Panc1 (cell line): ENCODE data around the gene STX12. TPM values are rescaled to one million over a fixed set of nuclear protein-coding genes. Genes with fewer than 3 reads are reported as not detected.

Experiments used
- ATAC-seq: fragments of 200-7000 bp; cut with Tn5 transposase; 2 replicates; pipeline ENCODE4 v1.9.1; 2020; ENCODE audit warnings: mild to moderate bottlenecking, moderate library complexity
- BruUV-seq: library from RNA; stranded (reverse); fragments of 400-500 nt; replicated peaks from 2 replicates; lab custom pipeline; 2021; lab: Mats Ljungman, UMichigan
- CTCF ChIA-PET: fragments of 300-600 bp; sonication (Branson Sonifier 250); formaldehyde crosslinking; loops from one replicate; lab custom pipeline; 2022; ENCODE audit warnings: antibody characterized with exemption; lab: Charles Lee
- POLR2A ChIA-PET: fragments of 300-600 bp; sonication (Branson Sonifier 250); formaldehyde crosslinking; loops from one replicate; lab custom pipeline; 2022; ENCODE audit warnings: antibody characterized with exemption; lab: Charles Lee
- DNase-seq: peaks from one replicate; pipeline ENCODE4 v3.0.0-alpha.2; 2010; ENCODE audit warnings: low read depth, low spot score
- H3K27ac ChIP-seq: 2 replicates; pipeline ENCODE4 v1.5.1; 2011; ENCODE audit warnings: mild to moderate bottlenecking, low read length, inconsistent platforms
- H3K27me3 ChIP-seq: fragments of 200-500 bp; sonication (Bioruptor generic); 2 replicates; pipeline ENCODE4 v1.6.0; 2014; ENCODE audit warnings: low read length, inconsistent platforms; ENCODE audit not compliant: control insufficient read depth, insufficient read depth
- H3K36me3 ChIP-seq: fragments of 200-500 bp; sonication (Bioruptor generic); 2 replicates; pipeline ENCODE4 v1.5.1; 2014; ENCODE audit warnings: inconsistent platforms, mild to moderate bottlenecking, low read length, moderate library complexity; ENCODE audit not compliant: control insufficient read depth, insufficient read depth
- H3K4me1 ChIP-seq: 2 replicates; pipeline ENCODE4 v1.5.1; 2011; ENCODE audit warnings: inconsistent platforms, mild to moderate bottlenecking, low read length, moderate library complexity; ENCODE audit not compliant: control insufficient read depth, insufficient read depth
- H3K4me3 ChIP-seq, 2 experiments: 2 replicates each; pipeline ENCODE4 v1.5.1; 2011 to 2012; ENCODE audit warnings: low read depth in 2 of 2, low read length in 2 of 2, mild to moderate bottlenecking in 2 of 2, inconsistent platforms in 1 of 2, moderate library complexity in 1 of 2
- H3K9me3 ChIP-seq: fragments of 200-500 bp; sonication (Bioruptor generic); 2 replicates; pipeline ENCODE4 v1.5.1; 2014; ENCODE audit warnings: low read depth, mild to moderate bottlenecking, inconsistent platforms, low read length, moderate library complexity; ENCODE audit not compliant: control insufficient read depth, insufficient read depth
- POLR2AphosphoS5 ChIP-seq: IDR thresholded peaks from 2 replicates; pipeline ENCODE4 v1.6.1; 2012; ENCODE audit warnings: mild to moderate bottlenecking, low read depth, low read length, moderate library complexity
- SIN3A ChIP-seq: IDR thresholded peaks from 2 replicates; pipeline ENCODE4 v1.6.1; 2012; ENCODE audit warnings: low read depth, mild to moderate bottlenecking, low read length, moderate library complexity, borderline replicate concordance; ENCODE audit not compliant: insufficient read depth
- TCF7L2 ChIP-seq: IDR thresholded peaks from 2 replicates; pipeline ENCODE4 v1.6.1; 2011; ENCODE audit warnings: mild to moderate bottlenecking, low read depth, low read length, inconsistent platforms
- in situ Hi-C: cut with HindIII; loops from 2 replicates; pipeline ENCODE4 v1.10.0; 2016; ENCODE audit warnings: low sequenced_read_pairs, low pct_unique_long_range_greater_than_20kb
- intact Hi-C: fragments of 100-400 bp; cut with micrococcal nuclease; formaldehyde crosslinking; loops from one replicate; pipeline ENCODE4 v1.10.0; 2022; ENCODE audit not compliant: unreplicated experiment
- total RNA-seq: library from RNA; stranded (reverse); gene quantifications from one replicate; pipeline ENCODE4 v1.2.1, GENCODE V29; 2021; ENCODE audit not compliant: unreplicated experiment
- TF ChIP-seq, protein P1 (sequence below): fragments of 450-650 bp; IDR thresholded peaks from 2 replicates; pipeline ENCODE4 v1.5.1; 2017; ENCODE audit warnings: mild to moderate bottlenecking
- TF ChIP-seq, protein P2 (sequence below), 2 experiments: IDR thresholded peaks; 2 replicates each; pipeline ENCODE4 v1.6.1; 2011 to 2012; ENCODE audit warnings: low read depth in 2 of 2, control low read depth in 1 of 2, low read length in 1 of 2, mild to moderate bottlenecking in 1 of 2, moderate library complexity in 1 of 2; ENCODE audit not compliant: insufficient read depth in 1 of 2

STX12 gene
- total RNA-seq, 1 experiment from 2014 or later, result 25.3 TPM

DNA sequence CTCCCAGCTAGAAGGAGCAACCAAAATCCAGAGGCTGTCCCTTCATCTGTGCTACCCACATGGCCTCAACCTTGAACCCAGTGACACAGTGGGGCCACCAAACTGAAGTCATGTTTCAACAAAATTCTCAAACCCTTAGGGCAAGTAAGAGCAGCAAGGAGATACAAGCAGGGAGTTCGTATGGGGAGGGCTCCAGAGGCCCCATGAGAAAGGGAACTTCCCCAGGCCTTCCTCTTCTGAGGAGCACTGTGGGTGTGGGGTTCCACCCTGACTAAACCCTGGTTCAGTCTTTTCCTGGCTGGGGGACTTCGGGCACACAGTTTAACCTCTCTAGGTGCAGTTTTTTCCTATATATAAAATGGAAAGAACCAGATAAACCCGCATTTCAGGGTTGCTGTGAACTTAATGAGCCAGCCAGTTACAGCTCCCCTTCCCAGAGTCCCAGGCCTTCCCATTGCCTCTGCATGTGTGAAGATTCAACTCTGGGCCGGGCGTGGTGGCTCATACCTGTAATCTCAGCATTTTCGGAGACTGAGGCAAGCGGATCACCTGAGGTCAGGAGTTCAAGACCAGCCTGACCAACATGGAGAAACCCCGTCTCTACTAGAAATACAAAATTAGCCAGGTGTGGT, 91.4 kb downstream of the STX12 start:
- in situ Hi-C loops, result no loop called here
- Histone ChIP-seq H3K4me1 (no peaks in the 10 kb centered on the region), H3K36me3 (no peaks in the 10 kb centered on the region), H3K4me3 (no peak overlapping the region), H3K27ac (no peak overlapping the region), H3K27me3 (no peaks in the 10 kb centered on the region), H3K9me3 (no peaks in the 10 kb centered on the region)
- ChIA-PET CTCF (no interaction called here), POLR2A (no interaction called here)
- ATAC-seq (no peak), DNase-seq (no peak)
- TF ChIP-seq POLR2AphosphoS5, result no peak
- TF ChIP-seq, protein P1, sequence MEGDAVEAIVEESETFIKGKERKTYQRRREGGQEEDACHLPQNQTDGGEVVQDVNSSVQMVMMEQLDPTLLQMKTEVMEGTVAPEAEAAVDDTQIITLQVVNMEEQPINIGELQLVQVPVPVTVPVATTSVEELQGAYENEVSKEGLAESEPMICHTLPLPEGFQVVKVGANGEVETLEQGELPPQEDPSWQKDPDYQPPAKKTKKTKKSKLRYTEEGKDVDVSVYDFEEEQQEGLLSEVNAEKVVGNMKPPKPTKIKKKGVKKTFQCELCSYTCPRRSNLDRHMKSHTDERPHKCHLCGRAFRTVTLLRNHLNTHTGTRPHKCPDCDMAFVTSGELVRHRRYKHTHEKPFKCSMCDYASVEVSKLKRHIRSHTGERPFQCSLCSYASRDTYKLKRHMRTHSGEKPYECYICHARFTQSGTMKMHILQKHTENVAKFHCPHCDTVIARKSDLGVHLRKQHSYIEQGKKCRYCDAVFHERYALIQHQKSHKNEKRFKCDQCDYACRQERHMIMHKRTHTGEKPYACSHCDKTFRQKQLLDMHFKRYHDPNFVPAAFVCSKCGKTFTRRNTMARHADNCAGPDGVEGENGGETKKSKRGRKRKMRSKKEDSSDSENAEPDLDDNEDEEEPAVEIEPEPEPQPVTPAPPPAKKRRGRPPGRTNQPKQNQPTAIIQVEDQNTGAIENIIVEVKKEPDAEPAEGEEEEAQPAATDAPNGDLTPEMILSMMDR, result no peak
- TF ChIP-seq, protein P2, sequence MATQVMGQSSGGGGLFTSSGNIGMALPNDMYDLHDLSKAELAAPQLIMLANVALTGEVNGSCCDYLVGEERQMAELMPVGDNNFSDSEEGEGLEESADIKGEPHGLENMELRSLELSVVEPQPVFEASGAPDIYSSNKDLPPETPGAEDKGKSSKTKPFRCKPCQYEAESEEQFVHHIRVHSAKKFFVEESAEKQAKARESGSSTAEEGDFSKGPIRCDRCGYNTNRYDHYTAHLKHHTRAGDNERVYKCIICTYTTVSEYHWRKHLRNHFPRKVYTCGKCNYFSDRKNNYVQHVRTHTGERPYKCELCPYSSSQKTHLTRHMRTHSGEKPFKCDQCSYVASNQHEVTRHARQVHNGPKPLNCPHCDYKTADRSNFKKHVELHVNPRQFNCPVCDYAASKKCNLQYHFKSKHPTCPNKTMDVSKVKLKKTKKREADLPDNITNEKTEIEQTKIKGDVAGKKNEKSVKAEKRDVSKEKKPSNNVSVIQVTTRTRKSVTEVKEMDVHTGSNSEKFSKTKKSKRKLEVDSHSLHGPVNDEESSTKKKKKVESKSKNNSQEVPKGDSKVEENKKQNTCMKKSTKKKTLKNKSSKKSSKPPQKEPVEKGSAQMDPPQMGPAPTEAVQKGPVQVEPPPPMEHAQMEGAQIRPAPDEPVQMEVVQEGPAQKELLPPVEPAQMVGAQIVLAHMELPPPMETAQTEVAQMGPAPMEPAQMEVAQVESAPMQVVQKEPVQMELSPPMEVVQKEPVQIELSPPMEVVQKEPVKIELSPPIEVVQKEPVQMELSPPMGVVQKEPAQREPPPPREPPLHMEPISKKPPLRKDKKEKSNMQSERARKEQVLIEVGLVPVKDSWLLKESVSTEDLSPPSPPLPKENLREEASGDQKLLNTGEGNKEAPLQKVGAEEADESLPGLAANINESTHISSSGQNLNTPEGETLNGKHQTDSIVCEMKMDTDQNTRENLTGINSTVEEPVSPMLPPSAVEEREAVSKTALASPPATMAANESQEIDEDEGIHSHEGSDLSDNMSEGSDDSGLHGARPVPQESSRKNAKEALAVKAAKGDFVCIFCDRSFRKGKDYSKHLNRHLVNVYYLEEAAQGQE (IDR thresholded peaks at IDR 0.05; ENCODE audit: insufficient read depth in 1 of 2, low read depth in 2 of 2, low read length in 1 of 2), result no peak
- TF ChIP-seq SIN3A, result no peak
- no peak for TF ChIP-seq TCF7L2
- no TSS peak for BruUV-seq
- intact Hi-C loops, result no loop called here

DNA sequence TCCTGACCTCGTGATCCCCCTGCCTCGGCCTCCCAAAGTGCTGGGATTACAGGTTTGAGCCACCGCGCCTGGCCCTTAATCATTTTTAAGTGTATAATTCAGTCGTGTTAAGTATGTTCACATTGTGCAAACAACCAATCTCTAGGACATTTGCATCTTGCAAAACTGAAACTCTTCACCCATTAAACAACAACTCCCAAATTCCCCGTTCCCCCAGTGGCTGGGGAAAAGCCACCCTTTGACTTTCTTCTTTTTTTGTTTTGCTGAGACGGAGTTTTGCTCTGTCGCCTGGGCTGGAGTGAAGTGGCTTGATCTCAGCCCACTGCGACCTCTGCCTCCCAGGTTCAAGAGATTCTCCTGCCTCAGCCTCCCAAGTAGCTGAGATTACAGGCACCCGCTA, 92.8 kb downstream of the STX12 start:
- POLR2A ChIA-PET, result no interaction called here

More for the DNA sequence above, 92.8 kb downstream of the STX12 start:
- Histone ChIP-seq H3K27me3 (no peaks in the 10 kb centered on the region), H3K27ac (no peak overlapping the region), H3K4me3 (no peak overlapping the region), H3K9me3 (no peaks in the 10 kb centered on the region), H3K36me3 (no peaks in the 10 kb centered on the region), H3K4me1 (no peaks in the 10 kb centered on the region)
- CTCF ChIA-PET, result no interaction called here
- BruUV-seq, result no TSS peak
- intact Hi-C loops, result no loop called here
- no peak for ATAC-seq
- no peak for DNase-seq
- in situ Hi-C loops, result no loop called here
- TF ChIP-seq, protein P2 (IDR thresholded peaks at IDR 0.05; ENCODE audit: insufficient read depth in 1 of 2, low read depth in 2 of 2, low read length in 1 of 2), result no peak
- no peak for TF ChIP-seq POLR2AphosphoS5
- TF ChIP-seq, protein P1, result no peak
- no peak for TF ChIP-seq SIN3A
- TF ChIP-seq TCF7L2, result no peak
